NB4 (cell line): ENCODE data around the gene BRSK1.
A peak's percentile ranks its signal among the peaks of the same experiment; 100 is the strongest.

Experiments used
- MAX ChIP-seq: IDR thresholded peaks from 2 replicates; pipeline ENCODE4 v1.6.1; 2011; ENCODE audit warnings: low read depth, low read length
- MYC ChIP-seq: IDR thresholded peaks from 2 replicates; pipeline ENCODE4 v1.6.1; 2011; ENCODE audit warnings: low read depth, low read length
- POLR2A ChIP-seq: IDR thresholded peaks from 2 replicates; pipeline ENCODE4 v1.6.1; 2011; ENCODE audit warnings: mild to moderate bottlenecking; ENCODE audit not compliant: insufficient read length; ENCODE audit errors: extremely low read depth
- TF ChIP-seq, protein P1 (sequence below): IDR thresholded peaks from one replicate; pipeline ENCODE4 v1.5.1; 2012; ENCODE audit warnings: low read depth, low read length

DNA sequence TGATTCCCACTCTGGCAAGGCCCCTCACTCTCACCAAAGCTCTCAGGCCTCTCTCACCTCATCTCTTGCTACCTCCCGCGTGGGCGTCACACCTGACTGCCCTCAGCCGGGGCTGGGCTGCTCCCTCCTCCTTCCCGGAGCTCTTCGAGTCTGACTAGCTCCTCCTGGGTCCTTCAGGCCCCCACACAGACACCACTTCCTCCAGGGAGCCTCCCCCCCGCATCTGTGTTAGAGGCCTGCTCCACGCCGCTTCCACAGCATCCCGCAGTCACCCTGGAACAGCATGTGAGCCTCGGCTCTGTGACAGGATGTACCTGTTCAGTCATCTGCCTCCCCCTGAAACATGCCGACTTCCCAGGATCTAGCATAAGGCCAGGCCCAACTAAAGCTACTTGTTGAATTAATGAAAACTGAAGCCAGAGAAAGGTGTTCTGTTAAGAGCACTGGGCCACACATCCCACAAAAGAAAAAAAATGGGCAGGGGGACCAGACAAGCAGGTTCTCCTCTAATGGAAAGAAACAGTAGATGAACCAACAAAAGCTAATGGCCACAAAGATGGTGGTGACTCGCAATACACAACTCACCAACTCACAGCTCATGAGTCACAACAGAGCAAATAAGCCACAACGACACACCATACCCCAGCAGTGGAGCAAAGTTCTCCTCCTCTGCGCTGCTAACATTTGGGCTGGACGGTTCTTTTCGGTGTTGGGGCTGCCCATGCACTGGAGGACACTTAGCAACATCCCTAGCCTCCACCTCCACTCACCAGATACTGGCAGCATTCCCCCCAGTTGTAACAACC lies 28.0 kb upstream of the BRSK1 start:
- TF ChIP-seq, protein P1, sequence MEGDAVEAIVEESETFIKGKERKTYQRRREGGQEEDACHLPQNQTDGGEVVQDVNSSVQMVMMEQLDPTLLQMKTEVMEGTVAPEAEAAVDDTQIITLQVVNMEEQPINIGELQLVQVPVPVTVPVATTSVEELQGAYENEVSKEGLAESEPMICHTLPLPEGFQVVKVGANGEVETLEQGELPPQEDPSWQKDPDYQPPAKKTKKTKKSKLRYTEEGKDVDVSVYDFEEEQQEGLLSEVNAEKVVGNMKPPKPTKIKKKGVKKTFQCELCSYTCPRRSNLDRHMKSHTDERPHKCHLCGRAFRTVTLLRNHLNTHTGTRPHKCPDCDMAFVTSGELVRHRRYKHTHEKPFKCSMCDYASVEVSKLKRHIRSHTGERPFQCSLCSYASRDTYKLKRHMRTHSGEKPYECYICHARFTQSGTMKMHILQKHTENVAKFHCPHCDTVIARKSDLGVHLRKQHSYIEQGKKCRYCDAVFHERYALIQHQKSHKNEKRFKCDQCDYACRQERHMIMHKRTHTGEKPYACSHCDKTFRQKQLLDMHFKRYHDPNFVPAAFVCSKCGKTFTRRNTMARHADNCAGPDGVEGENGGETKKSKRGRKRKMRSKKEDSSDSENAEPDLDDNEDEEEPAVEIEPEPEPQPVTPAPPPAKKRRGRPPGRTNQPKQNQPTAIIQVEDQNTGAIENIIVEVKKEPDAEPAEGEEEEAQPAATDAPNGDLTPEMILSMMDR: no peak
- TF ChIP-seq POLR2A: peak; percentile 44
- TF ChIP-seq MAX: no peak; the same call in 1 of the 2 replicates
- peak; percentile 59; the same call in 1 of the 2 replicates for TF ChIP-seq MYC
